CD14-positive monocyte (primary cell): ENCODE measurements around the gene ATG7. TPM values are rescaled to one million over a fixed set of nuclear protein-coding genes. Genes with fewer than 3 reads are reported as not detected.

Experiments
- DNase-seq, 3 donors: peaks; one replicate each; pipeline ENCODE4 v3.0.0-alpha.2; 2011 to 2022
- H2AFZ ChIP-seq: 2 replicates; pipeline ENCODE4 v1.6.0; 2012; ENCODE audit warnings: mild to moderate bottlenecking, low read depth, low read length, inconsistent platforms; ENCODE audit not compliant: insufficient read depth, poor library complexity, severe bottlenecking
- H3K27ac ChIP-seq, 2 donors: 1 replicate in 1 of 2; 2 replicates in 1 of 2; pipeline ENCODE4 v1.5.1; 2012 to 2013; ENCODE audit warnings: low read length in 2 of 2, control low read depth in 1 of 2, inconsistent platforms in 1 of 2, low read depth in 1 of 2, mild to moderate bottlenecking in 1 of 2
- H3K27me3 ChIP-seq, 2 donors: one replicate each; pipeline versions ENCODE4 v1.6.0 to v1.6.1; 2011 to 2013; ENCODE audit warnings: low read length in 2 of 2; ENCODE audit not compliant: control insufficient read depth in 2 of 2, insufficient read depth in 2 of 2
- H3K36me3 ChIP-seq, 2 donors: replicated peaks in 1 of 2; 1 replicate in 1 of 2; 2 replicates in 1 of 2; pipeline versions ENCODE4 v1.5.1 to v1.6.1; 2012 to 2013; ENCODE audit warnings: low read length in 2 of 2, control low read depth in 1 of 2, inconsistent platforms in 1 of 2, mild to moderate bottlenecking in 1 of 2; ENCODE audit not compliant: insufficient read depth in 2 of 2, control insufficient read depth in 1 of 2
- H3K4me1 ChIP-seq, 2 donors: 1 replicate in 1 of 2; 2 replicates in 1 of 2; pipeline versions ENCODE4 v1.5.1 to v1.6.1; 2012 to 2013; ENCODE audit warnings: low read length in 2 of 2, control low read depth in 1 of 2, inconsistent platforms in 1 of 2, mild to moderate bottlenecking in 1 of 2, moderate library complexity in 1 of 2; ENCODE audit not compliant: insufficient read depth in 2 of 2, control insufficient read depth in 1 of 2
- H3K4me2 ChIP-seq: replicated peaks from 2 replicates; pipeline ENCODE3; 2012; ENCODE audit warnings: low read length, moderate library complexity, mild to moderate bottlenecking; ENCODE audit not compliant: poor library complexity, severe bottlenecking; ENCODE audit errors: extremely low read depth
- H3K4me3 ChIP-seq, 3 experiments: fragments of 200-600 bp in 1 of 3; sonication (generic) in 1 of 3; replicated peaks in 1 of 3; 1 replicate in 2 of 3; 2 replicates in 1 of 3; pipeline ENCODE4 v1.5.1; 2011 to 2013; ENCODE audit warnings: low read length in 3 of 3, mild to moderate bottlenecking in 3 of 3, control low read depth in 2 of 3, low read depth in 2 of 3, inconsistent platforms in 1 of 3, moderate library complexity in 1 of 3
- H3K79me2 ChIP-seq: 2 replicates; pipeline ENCODE4 v1.6.0; 2012; ENCODE audit warnings: mild to moderate bottlenecking, control low read depth, inconsistent platforms, low read length, moderate library complexity; ENCODE audit not compliant: insufficient read depth
- H3K9ac ChIP-seq: 2 replicates; pipeline ENCODE4 v1.6.0; 2017; ENCODE audit warnings: low read length, mild to moderate bottlenecking; ENCODE audit not compliant: insufficient read depth, poor library complexity, severe bottlenecking
- H3K9me3 ChIP-seq, 2 donors: replicated peaks in 1 of 2; 1 replicate in 1 of 2; 2 replicates in 1 of 2; pipeline versions ENCODE4 v1.5.1 to v1.6.1; 2012 to 2013; ENCODE audit warnings: low read length in 2 of 2, control low read depth in 1 of 2; ENCODE audit not compliant: control insufficient read depth in 1 of 2, insufficient read depth in 1 of 2
- H4K20me1 ChIP-seq: 2 replicates; pipeline ENCODE4 v1.6.0; 2012; ENCODE audit warnings: mild to moderate bottlenecking, low read length, control low read depth, moderate library complexity; ENCODE audit not compliant: insufficient read depth
- H3K27ac Mint-ChIP-seq, 7 donors: one replicate each; pipeline ENCODE4 v1.8.0; 2020; ENCODE audit warnings: mild to moderate bottlenecking in 7 of 7, mixed read lengths in 7 of 7, moderate library complexity in 6 of 7, inconsistent platforms in 2 of 7
- H3K27me3 Mint-ChIP-seq, 3 donors: one replicate each; pipeline ENCODE4 v1.8.0; 2021 to 2022; ENCODE audit warnings: low read depth in 3 of 3, mild to moderate bottlenecking in 3 of 3, mixed read lengths in 3 of 3, moderate library complexity in 3 of 3, inconsistent platforms in 1 of 3
- H3K36me3 Mint-ChIP-seq, 2 donors: one replicate each; pipeline ENCODE4 v1.8.0; 2020; ENCODE audit warnings: mixed read lengths in 2 of 2, inconsistent platforms in 1 of 2, mild to moderate bottlenecking in 1 of 2
- H3K4me1 Mint-ChIP-seq: one replicate; pipeline ENCODE4 v1.8.0; 2020; ENCODE audit warnings: mild to moderate bottlenecking, mixed read lengths
- H3K4me3 Mint-ChIP-seq, 2 donors: one replicate each; pipeline ENCODE4 v1.8.0; 2020; ENCODE audit warnings: mild to moderate bottlenecking in 2 of 2, mixed read lengths in 2 of 2, moderate library complexity in 1 of 2
- H3K9me3 Mint-ChIP-seq, 7 donors: one replicate each; pipeline ENCODE4 v1.8.0; 2020 to 2022; ENCODE audit warnings: mixed read lengths in 7 of 7, mild to moderate bottlenecking in 6 of 7, moderate library complexity in 6 of 7, inconsistent platforms in 2 of 7
- CTCF ChIP-seq: fragments of 200-600 bp; IDR thresholded peaks from one replicate; pipeline ENCODE4 v1.8.0; 2022; ENCODE audit warnings: antibody characterized with exemption, mild to moderate bottlenecking
- WGBS: methylation state at CpG from one replicate; pipeline ENCODE4 v1.1.5; 2013; ENCODE audit warnings: missing lambda C conversion rate; ENCODE audit not compliant: insufficient coverage; 5-methylcytosine and 5-hydroxymethylcytosine counted together
- intact Hi-C, 2 donors: fragments of 100-400 bp; cut with micrococcal nuclease; formaldehyde crosslinking; loops; one replicate each; pipeline versions ENCODE4 v1.15.0 to v1.15.1; 2023
- polyA plus RNA-seq, 3 donors: library from polyadenylated mRNA; depleted of rRNA in 1 of 3; unstranded in 2 of 3; stranded (reverse) in 1 of 3; fragments of 300-500 nt in 2 of 3; fragments of >200 nt in 1 of 3; fragmentation: Illumina TruSeq in 2 of 3; gene quantifications; 1 replicate in 2 of 3; 2 replicates in 1 of 3; pipeline ENCODE4 v1.2.3, GENCODE V29; 2012 to 2021

The ATG7 gene
- polyA plus RNA-seq, 3 donors: 57.4 to 101 (median 89.7) TPM

DNA sequence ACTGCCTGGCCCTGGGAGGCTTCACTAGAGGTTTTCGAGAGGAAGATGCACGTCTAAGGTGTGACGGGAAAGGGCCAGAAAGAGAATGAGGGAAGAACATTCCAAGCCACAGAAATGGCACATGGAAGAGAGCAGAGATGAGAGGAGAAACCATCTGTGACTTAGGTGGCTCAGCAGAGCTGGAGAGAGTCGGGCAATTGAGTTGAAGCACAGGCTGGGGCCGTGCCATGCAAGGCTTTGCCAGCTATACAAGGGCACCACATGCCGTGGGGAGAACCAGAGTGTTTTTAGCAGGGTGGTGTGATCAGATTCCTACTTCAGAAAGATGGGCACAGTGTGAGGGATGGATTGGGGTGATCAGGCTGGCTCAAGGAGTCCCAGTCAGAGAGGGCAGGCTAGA, 245.4 kb downstream of the ATG7 start:
- Histone ChIP-seq H3K27ac (peak overlapping the region in 1 of 2 donors; percentile 20), H3K4me3 (no peak overlapping the region), H3K4me2 (no peak overlapping the region), H4K20me1 (peaks cover 78% of the 10 kb centered on the region), H3K79me2 (no peaks in the 10 kb centered on the region), H3K9ac (no peak overlapping the region), H3K27me3 (no peaks in the 10 kb centered on the region), H2AFZ (no peak overlapping the region), H3K9me3 (no peaks in the 10 kb centered on the region), H3K36me3 (peaks cover 7 to 22% of the 10 kb centered on the region in 2 donors), H3K4me1 (no peaks in the 10 kb centered on the region)
- peaks cover 34 to 55% of the 10 kb centered on the region in 2 donors for H3K36me3 Mint-ChIP-seq
- H3K4me3 Mint-ChIP-seq: no peak overlapping the region
- intact Hi-C loops: no loop called here
- no peak for DNase-seq
- H3K27me3 Mint-ChIP-seq: no peaks in the 10 kb centered on the region
- H3K9me3 Mint-ChIP-seq: peaks cover 0 to under 1% (median 0%) of the 10 kb centered on the region in 7 donors
- peak overlapping the region in 3 of 7 donors; percentile 4 to 47 (median 6) for H3K27ac Mint-ChIP-seq
- peaks cover 11% of the 10 kb centered on the region for H3K4me1 Mint-ChIP-seq
- no peak for TF ChIP-seq CTCF
- WGBS: 97% methylated on average over 6 of the region's 6 CpGs

GRCh38 chr3:11521167-11521566, 249.0 kb downstream of the ATG7 start:
- Histone ChIP-seq H3K4me3 (no peak overlapping the region), H3K4me2 (no peak overlapping the region), H3K9me3 (no peaks in the 10 kb centered on the region), H4K20me1 (peaks cover 85% of the 10 kb centered on the region), H3K9ac (no peak overlapping the region), H2AFZ (no peak overlapping the region), H3K27me3 (no peaks in the 10 kb centered on the region), H3K36me3 (peaks cover 7 to 19% of the 10 kb centered on the region in 2 donors), H3K27ac (no peak overlapping the region), H3K4me1 (no peaks in the 10 kb centered on the region), H3K79me2 (no peaks in the 10 kb centered on the region)
- WGBS: 94% methylated on average over 7 of the region's 8 CpGs
- TF ChIP-seq CTCF: no peak
- DNase-seq: no peak
- Mint-ChIP-seq H3K4me1 (peaks cover 3% of the 10 kb centered on the region), H3K36me3 (peaks cover 16 to 55% of the 10 kb centered on the region in 2 donors), H3K27me3 (no peaks in the 10 kb centered on the region), H3K27ac (no peak overlapping the region), H3K9me3 (no peaks in the 10 kb centered on the region), H3K4me3 (no peak overlapping the region)
- intact Hi-C loops: no loop called here
